H9 (cell line): ENCODE data around the gene MOAP1. TPM values are rescaled to one million over a fixed set of nuclear protein-coding genes. Genes with fewer than 3 reads are reported as not detected.

Source experiments
- DNase-seq: peaks from one replicate; pipeline ENCODE4 v3.0.0-alpha.2; 2017
- H2AFZ ChIP-seq: one replicate; pipeline ENCODE4 v1.6.1; 2013; ENCODE audit warnings: mild to moderate bottlenecking, low read length, control low read depth, moderate library complexity
- H2AK5ac ChIP-seq: 2 replicates; pipeline ENCODE4 v1.6.1; 2013; ENCODE audit warnings: low read length, control low read depth, mixed read lengths; ENCODE audit not compliant: insufficient read length
- H2BK120ac ChIP-seq: one replicate; pipeline ENCODE4 v1.6.1; 2013; ENCODE audit warnings: low read depth, mild to moderate bottlenecking, low read length, control low read depth, inconsistent platforms; ENCODE audit not compliant: poor library complexity, severe bottlenecking
- H2BK12ac ChIP-seq: 2 replicates; pipeline ENCODE4 v1.6.1; 2013; ENCODE audit warnings: low read length, control low read depth, mixed read lengths, low read depth; ENCODE audit not compliant: insufficient read length
- H2BK15ac ChIP-seq: 2 replicates; pipeline ENCODE4 v1.6.1; 2013; ENCODE audit warnings: low read depth, low read length, control low read depth
- H2BK20ac ChIP-seq: one replicate; pipeline ENCODE4 v1.6.1; 2013; ENCODE audit warnings: low read depth, mild to moderate bottlenecking, low read length, control low read depth, inconsistent platforms; ENCODE audit not compliant: poor library complexity, severe bottlenecking
- H2BK5ac ChIP-seq: 2 replicates; pipeline ENCODE4 v1.6.1; 2013; ENCODE audit warnings: low read length, control low read depth, mixed read lengths; ENCODE audit not compliant: insufficient read length
- H3K14ac ChIP-seq: 2 replicates; pipeline ENCODE4 v1.6.1; 2013; ENCODE audit warnings: low read length, control low read depth; ENCODE audit not compliant: insufficient read depth
- H3K18ac ChIP-seq: 2 replicates; pipeline ENCODE4 v1.6.1; 2013; ENCODE audit warnings: low read depth, mild to moderate bottlenecking, mixed read lengths, low read length, control low read depth; ENCODE audit not compliant: insufficient read length
- H3K23ac ChIP-seq: 2 replicates; pipeline ENCODE4 v1.6.1; 2013; ENCODE audit warnings: low read length, control low read depth, mixed read lengths, low read depth; ENCODE audit not compliant: insufficient read length
- H3K23me2 ChIP-seq: 2 replicates; pipeline ENCODE4 v1.6.1; 2013; ENCODE audit warnings: low read depth, mild to moderate bottlenecking, mixed read lengths, low read length, control low read depth; ENCODE audit not compliant: insufficient read length, poor library complexity, severe bottlenecking
- H3K27ac ChIP-seq: 2 replicates; pipeline ENCODE4 v1.5.1; 2013; ENCODE audit warnings: low read length, control low read depth, mixed read lengths, low read depth; ENCODE audit not compliant: insufficient read length
- H3K27me3 ChIP-seq: 2 replicates; pipeline ENCODE4 v1.6.1; 2013; ENCODE audit warnings: low read length, control low read depth, inconsistent platforms; ENCODE audit not compliant: insufficient read depth
- H3K4ac ChIP-seq: 2 replicates; pipeline ENCODE4 v1.6.1; 2013; ENCODE audit warnings: low read depth, mild to moderate bottlenecking, control low read depth, inconsistent platforms, low read length, moderate library complexity
- H3K4me1 ChIP-seq: 2 replicates; pipeline ENCODE4 v1.6.1; 2013; ENCODE audit warnings: low read length, control low read depth, inconsistent platforms; ENCODE audit not compliant: insufficient read depth
- H3K4me2 ChIP-seq: 2 replicates; pipeline ENCODE4 v1.6.1; 2013; ENCODE audit warnings: low read length, control low read depth, mixed read lengths; ENCODE audit not compliant: insufficient read length, insufficient read depth
- H3K56ac ChIP-seq: 2 replicates; pipeline ENCODE4 v1.6.1; 2013; ENCODE audit warnings: low read depth, mild to moderate bottlenecking, mixed read lengths, low read length, control low read depth; ENCODE audit not compliant: insufficient read length
- H3K79me1 ChIP-seq: 2 replicates; pipeline ENCODE4 v1.6.1; 2013; ENCODE audit warnings: low read depth, mild to moderate bottlenecking, moderate library complexity, low read length, control low read depth, inconsistent platforms; ENCODE audit not compliant: insufficient read depth, poor library complexity, severe bottlenecking
- H3K79me2 ChIP-seq: 2 replicates; pipeline ENCODE4 v1.6.1; 2013; ENCODE audit warnings: low read length, control low read depth, inconsistent platforms; ENCODE audit not compliant: insufficient read depth
- H3K9ac ChIP-seq: 2 replicates; pipeline ENCODE4 v1.6.1; 2013; ENCODE audit warnings: low read length, control low read depth, mixed read lengths; ENCODE audit not compliant: insufficient read length; ENCODE audit errors: extremely low read depth
- H3K9me3 ChIP-seq: one replicate; pipeline ENCODE4 v1.6.1; 2013; ENCODE audit warnings: low read depth, low read length, inconsistent platforms; ENCODE audit not compliant: control insufficient read depth
- H3T11ph ChIP-seq: one replicate; pipeline ENCODE4 v1.6.1; 2013; ENCODE audit warnings: mild to moderate bottlenecking, low read length, control low read depth, inconsistent platforms
- H4K20me1 ChIP-seq: one replicate; pipeline ENCODE4 v1.6.1; 2013; ENCODE audit not compliant: control insufficient read depth, insufficient read length, insufficient read depth
- H4K5ac ChIP-seq: 2 replicates; pipeline ENCODE4 v1.6.1; 2013; ENCODE audit warnings: low read depth, mild to moderate bottlenecking, mixed read lengths, low read length, control low read depth; ENCODE audit not compliant: insufficient read length
- H4K8ac ChIP-seq: replicated peaks from 2 replicates; pipeline ENCODE4 v1.6.1; 2013; ENCODE audit warnings: low read length, control low read depth, mixed read lengths, low read depth; ENCODE audit not compliant: insufficient read length
- H4K91ac ChIP-seq: 2 replicates; pipeline ENCODE4 v1.6.1; 2013; ENCODE audit warnings: low read depth, mild to moderate bottlenecking, moderate library complexity, mixed read lengths, low read length, control low read depth; ENCODE audit not compliant: insufficient read length
- H3K27ac Mint-ChIP-seq, 3 experiments: 2 replicates in 2 of 3; 3 replicates in 1 of 3; pipeline ENCODE4 v1.8.0; 2020 to 2021; ENCODE audit warnings: mixed read lengths in 3 of 3, mild to moderate bottlenecking in 1 of 3, moderate library complexity in 1 of 3
- H3K27me3 Mint-ChIP-seq: 2 replicates; pipeline ENCODE4 v1.8.0; 2021; ENCODE audit warnings: low read depth, mild to moderate bottlenecking, moderate library complexity, mixed read lengths
- H3K36me3 Mint-ChIP-seq, 3 experiments: 2 replicates in 2 of 3; 3 replicates in 1 of 3; pipeline ENCODE4 v1.8.0; 2020 to 2021; ENCODE audit warnings: low read depth in 3 of 3, mixed read lengths in 3 of 3; ENCODE audit not compliant: insufficient read depth in 1 of 3
- H3K4me1 Mint-ChIP-seq, 2 experiments: 2 replicates each; pipeline ENCODE4 v1.8.0; 2020; ENCODE audit warnings: mixed read lengths in 2 of 2
- H3K4me3 Mint-ChIP-seq, 2 experiments: 2 replicates in 1 of 2; 3 replicates in 1 of 2; pipeline ENCODE4 v1.8.0; 2020 to 2021; ENCODE audit warnings: mild to moderate bottlenecking in 2 of 2, mixed read lengths in 2 of 2, moderate library complexity in 1 of 2
- H3K9me3 Mint-ChIP-seq, 2 experiments: 2 replicates in 1 of 2; 3 replicates in 1 of 2; pipeline ENCODE4 v1.8.0; 2020; ENCODE audit warnings: mild to moderate bottlenecking in 2 of 2, mixed read lengths in 2 of 2, moderate library complexity in 1 of 2
- total RNA-seq: library from RNA; stranded (reverse); gene quantifications from 2 replicates; pipeline ENCODE4 v1.2.1, GENCODE V29; 2021
- TF ChIP-seq, protein P1 (sequence below): fragments of 200-600 bp; sonication (generic); conservative IDR thresholded peaks from 3 replicates; pipeline ENCODE4 v1.8.0; 2021; ENCODE audit warnings: antibody characterized with exemption, mild to moderate bottlenecking

The MOAP1 gene
- total RNA-seq, 1 experiment from 2014 or later, result 13.6 TPM

DNA sequence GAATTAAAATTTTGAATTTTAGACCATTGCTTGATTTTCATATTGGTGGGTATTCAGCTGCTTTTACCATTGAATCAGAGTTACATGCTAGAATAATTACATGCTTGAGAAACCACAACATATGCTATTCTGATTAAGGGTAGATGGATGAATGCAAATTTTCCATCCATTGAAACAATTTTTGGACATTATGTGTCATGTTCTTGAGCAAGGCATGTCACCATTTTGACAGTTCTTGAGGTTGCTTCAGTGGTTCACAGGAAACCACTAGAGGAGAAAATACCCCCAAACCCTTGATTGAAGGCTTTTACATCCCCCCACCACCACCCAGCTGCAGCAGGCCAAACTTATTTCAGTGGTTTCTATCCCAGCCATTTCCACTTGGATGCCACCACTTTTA, 35.8 kb upstream of the MOAP1 start:
- H2AFZ ChIP-seq, result no peak overlapping the region
- H3K36me3 Mint-ChIP-seq, result peaks cover 25 to 65% (median 64%) of the 10 kb centered on the region in 3 experiments; a peak in 6 of 7 replicates
- no peak overlapping the region for H2BK15ac ChIP-seq
- H3K4me1 Mint-ChIP-seq, result no peaks in the 10 kb centered on the region
- H4K20me1 ChIP-seq, result no peaks in the 10 kb centered on the region
- no peaks in the 10 kb centered on the region for H3K27me3 ChIP-seq
- no peak overlapping the region for H2AK5ac ChIP-seq
- no peaks in the 10 kb centered on the region for H3K9me3 ChIP-seq
- DNase-seq, result no peak
- no peak overlapping the region for H3K18ac ChIP-seq
- no peak overlapping the region for H3K9ac ChIP-seq
- H3K23ac ChIP-seq, result no peak overlapping the region
- no peak overlapping the region for H3K56ac ChIP-seq
- no peak overlapping the region for H3K27ac ChIP-seq
- H3K4me1 ChIP-seq, result no peaks in the 10 kb centered on the region
- H4K5ac ChIP-seq, result no peak overlapping the region
- no peaks in the 10 kb centered on the region for H3K79me1 ChIP-seq
- no peak overlapping the region for H4K91ac ChIP-seq
- H2BK120ac ChIP-seq, result no peak overlapping the region
- H3K4me2 ChIP-seq, result no peak overlapping the region
- no peak overlapping the region for H4K8ac ChIP-seq
- no peak overlapping the region for H3K4ac ChIP-seq
- H3K27me3 Mint-ChIP-seq, result no peaks in the 10 kb centered on the region
- no peak overlapping the region for H3T11ph ChIP-seq
- no peak overlapping the region for H2BK5ac ChIP-seq
- H2BK20ac ChIP-seq, result no peak overlapping the region
- H3K4me3 Mint-ChIP-seq, result no peak overlapping the region
- TF ChIP-seq, protein P1, sequence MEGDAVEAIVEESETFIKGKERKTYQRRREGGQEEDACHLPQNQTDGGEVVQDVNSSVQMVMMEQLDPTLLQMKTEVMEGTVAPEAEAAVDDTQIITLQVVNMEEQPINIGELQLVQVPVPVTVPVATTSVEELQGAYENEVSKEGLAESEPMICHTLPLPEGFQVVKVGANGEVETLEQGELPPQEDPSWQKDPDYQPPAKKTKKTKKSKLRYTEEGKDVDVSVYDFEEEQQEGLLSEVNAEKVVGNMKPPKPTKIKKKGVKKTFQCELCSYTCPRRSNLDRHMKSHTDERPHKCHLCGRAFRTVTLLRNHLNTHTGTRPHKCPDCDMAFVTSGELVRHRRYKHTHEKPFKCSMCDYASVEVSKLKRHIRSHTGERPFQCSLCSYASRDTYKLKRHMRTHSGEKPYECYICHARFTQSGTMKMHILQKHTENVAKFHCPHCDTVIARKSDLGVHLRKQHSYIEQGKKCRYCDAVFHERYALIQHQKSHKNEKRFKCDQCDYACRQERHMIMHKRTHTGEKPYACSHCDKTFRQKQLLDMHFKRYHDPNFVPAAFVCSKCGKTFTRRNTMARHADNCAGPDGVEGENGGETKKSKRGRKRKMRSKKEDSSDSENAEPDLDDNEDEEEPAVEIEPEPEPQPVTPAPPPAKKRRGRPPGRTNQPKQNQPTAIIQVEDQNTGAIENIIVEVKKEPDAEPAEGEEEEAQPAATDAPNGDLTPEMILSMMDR, result no peak
- H3K23me2 ChIP-seq, result no peaks in the 10 kb centered on the region
- H3K79me2 ChIP-seq, result no peaks in the 10 kb centered on the region
- H3K27ac Mint-ChIP-seq, result no peak overlapping the region
- no peak overlapping the region for H2BK12ac ChIP-seq
- no peak overlapping the region for H3K14ac ChIP-seq
- no peaks in the 10 kb centered on the region for H3K9me3 Mint-ChIP-seq
